Activated T-helper 2 cell treated with anti-CD3 and anti-CD28 coated beads, Interferon-gamma antibody, Interleukin-2, Interleukin-4, amounts not matched to agents 10 μg/mL and 5 μg/mL and 100 μg/mL, durations not matched to agents 14 hours and 24 hours and 36 hours (primary cell): ENCODE data around the gene PTPN12. TPM values are rescaled to one million over a fixed set of nuclear protein-coding genes. Genes with fewer than 3 reads are reported as not detected.

Experiments used
- DNase-seq: peaks from one replicate; pipeline ENCODE4 v3.0.0; 2021; ENCODE audit warnings: low spot score
- H3K27ac Mint-ChIP-seq: one replicate; pipeline ENCODE4 v1.8.0; 2021; ENCODE audit warnings: mixed read lengths
- H3K27me3 Mint-ChIP-seq: one replicate; pipeline ENCODE4 v1.8.0; 2021; ENCODE audit warnings: low read depth, mixed read lengths
- H3K36me3 Mint-ChIP-seq: one replicate; pipeline ENCODE4 v1.8.0; 2021; ENCODE audit warnings: low read depth, mixed read lengths
- H3K4me1 Mint-ChIP-seq: one replicate; pipeline ENCODE4 v1.8.0; 2021; ENCODE audit warnings: low read depth, mixed read lengths
- H3K4me3 Mint-ChIP-seq: one replicate; pipeline ENCODE4 v1.8.0; 2021; ENCODE audit warnings: low read depth, mild to moderate bottlenecking, moderate library complexity, mixed read lengths
- H3K9me3 Mint-ChIP-seq: one replicate; pipeline ENCODE4 v1.8.0; 2021; ENCODE audit warnings: mixed read lengths
- intact Hi-C: fragments of 100-400 bp; cut with micrococcal nuclease; formaldehyde crosslinking; loops from one replicate; pipeline ENCODE4 v1.15.1; 2023
- total RNA-seq: library from RNA; stranded (reverse); gene quantifications from 2 replicates; pipeline ENCODE4 v1.2.3, GENCODE V29; 2022

The PTPN12 gene
- total RNA-seq, 1 donor from 2014 or later = 10.6 TPM

GRCh38 chr7:77661816-77662215, 124.7 kb downstream of the PTPN12 start:
- DNase-seq = no peak
- no peak overlapping the region for H3K4me3 Mint-ChIP-seq
- no peaks in the 10 kb centered on the region for H3K36me3 Mint-ChIP-seq
- intact Hi-C loops = no loop called here
- no peaks in the 10 kb centered on the region for H3K9me3 Mint-ChIP-seq
- no peak overlapping the region for H3K27ac Mint-ChIP-seq
- no peaks in the 10 kb centered on the region for H3K4me1 Mint-ChIP-seq
- no peaks in the 10 kb centered on the region for H3K27me3 Mint-ChIP-seq

- Mint-ChIP-seq H3K36me3 (no peaks in the 10 kb centered on the region), H3K4me3 (no peak overlapping the region), H3K4me1 (no peaks in the 10 kb centered on the region), H3K27ac (no peak overlapping the region), H3K9me3 (no peaks in the 10 kb centered on the region), H3K27me3 (no peaks in the 10 kb centered on the region)
- no peak for DNase-seq
- intact Hi-C loops = no loop called here
Observed at GRCh38 chr7:77662869-77663268, 125.8 kb downstream of the PTPN12 start.

- intact Hi-C loops = no loop called here
- Mint-ChIP-seq H3K4me1 (no peaks in the 10 kb centered on the region), H3K27ac (no peak overlapping the region), H3K9me3 (no peaks in the 10 kb centered on the region), H3K36me3 (no peaks in the 10 kb centered on the region), H3K27me3 (no peaks in the 10 kb centered on the region), H3K4me3 (no peak overlapping the region)
- no peak for DNase-seq
Observed at GRCh38 chr7:77664715-77665114, 127.6 kb downstream of the PTPN12 start.

GRCh38 chr7:77665161-77665560, 128.1 kb downstream of the PTPN12 start:
- H3K27ac Mint-ChIP-seq = no peak overlapping the region
- H3K36me3 Mint-ChIP-seq = no peaks in the 10 kb centered on the region
- no peaks in the 10 kb centered on the region for H3K27me3 Mint-ChIP-seq
- H3K9me3 Mint-ChIP-seq = no peaks in the 10 kb centered on the region
- no peaks in the 10 kb centered on the region for H3K4me1 Mint-ChIP-seq
- intact Hi-C loops = no loop called here
- no peak overlapping the region for H3K4me3 Mint-ChIP-seq
- no peak for DNase-seq

GRCh38 chr7:77667459-77668086, 130.5 kb downstream of the PTPN12 start:
- no peaks in the 10 kb centered on the region for H3K4me1 Mint-ChIP-seq
- intact Hi-C loops = no loop called here
- no peaks in the 10 kb centered on the region for H3K36me3 Mint-ChIP-seq
- no peak overlapping the region for H3K27ac Mint-ChIP-seq
- no peak overlapping the region for H3K4me3 Mint-ChIP-seq
- H3K9me3 Mint-ChIP-seq = no peaks in the 10 kb centered on the region
- no peaks in the 10 kb centered on the region for H3K27me3 Mint-ChIP-seq
- no peak for DNase-seq

GRCh38 chr7:77674878-77675277, 137.8 kb downstream of the PTPN12 start:
- intact Hi-C loops = no loop called here
- Mint-ChIP-seq H3K9me3 (no peaks in the 10 kb centered on the region), H3K27me3 (no peaks in the 10 kb centered on the region), H3K27ac (no peak overlapping the region), H3K4me1 (no peaks in the 10 kb centered on the region), H3K36me3 (peaks cover 3% of the 10 kb centered on the region), H3K4me3 (no peak overlapping the region)
- no peak for DNase-seq

- DNase-seq = no peak
- intact Hi-C loops = no loop called here
- Mint-ChIP-seq H3K27ac (no peak overlapping the region), H3K9me3 (no peaks in the 10 kb centered on the region), H3K36me3 (peaks cover 22% of the 10 kb centered on the region), H3K4me3 (no peak overlapping the region), H3K4me1 (no peaks in the 10 kb centered on the region), H3K27me3 (no peaks in the 10 kb centered on the region)
Observed at GRCh38 chr7:77679608-77680007, 142.5 kb downstream of the PTPN12 start.

- Mint-ChIP-seq H3K9me3 (no peaks in the 10 kb centered on the region), H3K27ac (no peak overlapping the region)
Observed at GRCh38 chr7:77680266-77680665, 143.2 kb downstream of the PTPN12 start.

GRCh38 chr7:77684030-77684429, 146.9 kb downstream of the PTPN12 start:
- Mint-ChIP-seq H3K27ac (no peak overlapping the region), H3K4me3 (no peak overlapping the region), H3K9me3 (no peaks in the 10 kb centered on the region), H3K4me1 (peaks cover 19% of the 10 kb centered on the region), H3K36me3 (peaks cover 43% of the 10 kb centered on the region), H3K27me3 (no peaks in the 10 kb centered on the region)
- intact Hi-C loops = no loop called here
- DNase-seq = no peak

More at GRCh38 chr7:77680266-77680665, 143.2 kb downstream of the PTPN12 start:
- H3K36me3 Mint-ChIP-seq = peaks cover 25% of the 10 kb centered on the region
- H3K27me3 Mint-ChIP-seq = no peaks in the 10 kb centered on the region
- H3K4me3 Mint-ChIP-seq = no peak overlapping the region
- intact Hi-C loops = no loop called here
- no peaks in the 10 kb centered on the region for H3K4me1 Mint-ChIP-seq
- no peak for DNase-seq

- no peaks in the 10 kb centered on the region for H3K9me3 Mint-ChIP-seq
- H3K4me1 Mint-ChIP-seq = peaks cover 19% of the 10 kb centered on the region
- no peaks in the 10 kb centered on the region for H3K27me3 Mint-ChIP-seq
- no peak overlapping the region for H3K27ac Mint-ChIP-seq
- DNase-seq = no peak
- intact Hi-C loops = no loop called here
- H3K4me3 Mint-ChIP-seq = no peak overlapping the region
- peaks cover 44% of the 10 kb centered on the region for H3K36me3 Mint-ChIP-seq
Observed at GRCh38 chr7:77685233-77685632, 148.1 kb downstream of the PTPN12 start.

GRCh38 chr7:77687100-77687746, 150.1 kb downstream of the PTPN12 start:
- H3K36me3 Mint-ChIP-seq = peaks cover 43% of the 10 kb centered on the region
- no peak overlapping the region for H3K27ac Mint-ChIP-seq
- H3K4me3 Mint-ChIP-seq = no peak overlapping the region
- peaks cover 19% of the 10 kb centered on the region for H3K4me1 Mint-ChIP-seq
- intact Hi-C loops = no loop called here
- H3K27me3 Mint-ChIP-seq = no peaks in the 10 kb centered on the region
- no peaks in the 10 kb centered on the region for H3K9me3 Mint-ChIP-seq
- no peak for DNase-seq

- peaks cover 42% of the 10 kb centered on the region for H3K36me3 Mint-ChIP-seq
- peaks cover 21% of the 10 kb centered on the region for H3K4me1 Mint-ChIP-seq
- H3K27ac Mint-ChIP-seq = no peak overlapping the region
- H3K9me3 Mint-ChIP-seq = no peaks in the 10 kb centered on the region
- no peak for DNase-seq
- intact Hi-C loops = no loop called here
- no peak overlapping the region for H3K4me3 Mint-ChIP-seq
- no peaks in the 10 kb centered on the region for H3K27me3 Mint-ChIP-seq
Observed at GRCh38 chr7:77687747-77688144, 150.7 kb downstream of the PTPN12 start.
